Activated CD4-positive, alpha-beta T cell treated with anti-CD3 and anti-CD28 coated beads for 24 hours (primary cell): ENCODE results near the gene CBFA2T3.

ENCODE experiments used
- DNase-seq, 2 donors: peaks; one replicate each; pipeline ENCODE4 v3.0.0-alpha.2; 2020; ENCODE audit warnings: low read depth in 2 of 2

The CBFA2T3 gene

DNA sequence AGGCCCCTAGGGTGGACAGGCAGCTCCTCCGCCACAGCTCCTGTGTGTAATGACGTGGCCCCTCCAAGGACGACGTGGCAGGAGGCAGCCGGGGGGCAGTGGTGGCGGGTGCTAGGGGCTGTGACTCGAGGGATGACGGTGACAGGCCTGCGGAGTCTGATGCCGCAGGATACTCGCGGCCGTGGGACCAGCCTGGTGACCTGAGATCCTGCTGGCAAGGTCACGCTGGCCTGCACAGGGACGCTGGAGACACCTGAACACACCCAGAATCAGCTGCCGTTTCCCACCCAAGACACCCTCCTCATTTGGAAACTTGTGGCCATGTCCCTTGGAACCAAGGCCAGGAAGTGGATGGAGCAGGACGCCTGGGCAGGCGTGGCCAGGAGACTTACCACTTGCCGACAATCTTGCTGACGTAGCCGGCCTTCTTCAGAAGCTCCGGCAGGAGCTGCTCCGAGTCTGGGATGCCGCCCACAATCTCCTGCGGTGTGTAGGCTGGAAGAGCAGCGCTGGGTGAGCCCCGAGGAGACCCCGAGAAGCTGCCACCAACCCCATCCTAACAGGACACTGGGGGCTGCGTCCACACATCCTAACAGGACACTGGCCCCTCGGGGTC is 136.3 kb downstream of the CBFA2T3 start:
- DNase-seq: no peak

- no peak for DNase-seq
Measured at GRCh38 chr16:88839745-88840599, 137.0 kb downstream of the CBFA2T3 start.

GRCh38 chr16:88839026-88839529 is 137.9 kb downstream of the CBFA2T3 start:
- no peak for DNase-seq

DNA sequence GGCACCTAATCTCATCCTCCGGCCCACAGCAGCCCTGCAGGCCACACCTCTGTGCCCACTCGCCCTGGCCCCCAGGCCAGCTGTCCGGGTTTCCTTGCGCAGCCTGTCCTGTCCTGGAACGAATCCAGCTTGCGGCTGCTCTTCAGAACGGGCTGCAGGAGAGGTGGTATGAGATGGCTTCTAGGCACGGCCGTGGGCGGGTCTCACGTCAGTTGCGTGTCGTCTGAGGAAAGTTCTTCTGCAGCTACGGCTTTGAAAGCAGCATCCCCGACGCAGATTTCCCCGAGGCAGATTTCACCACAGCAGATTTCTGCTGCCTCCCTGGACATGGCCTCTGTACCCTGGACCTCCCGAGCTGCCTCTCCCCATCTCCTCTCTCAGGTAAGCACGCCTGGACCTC is 138.4 kb downstream of the CBFA2T3 start:
- DNase-seq: no peak

GRCh38 chr16:88837806-88838205 is 139.2 kb downstream of the CBFA2T3 start:
- no peak for DNase-seq

DNA sequence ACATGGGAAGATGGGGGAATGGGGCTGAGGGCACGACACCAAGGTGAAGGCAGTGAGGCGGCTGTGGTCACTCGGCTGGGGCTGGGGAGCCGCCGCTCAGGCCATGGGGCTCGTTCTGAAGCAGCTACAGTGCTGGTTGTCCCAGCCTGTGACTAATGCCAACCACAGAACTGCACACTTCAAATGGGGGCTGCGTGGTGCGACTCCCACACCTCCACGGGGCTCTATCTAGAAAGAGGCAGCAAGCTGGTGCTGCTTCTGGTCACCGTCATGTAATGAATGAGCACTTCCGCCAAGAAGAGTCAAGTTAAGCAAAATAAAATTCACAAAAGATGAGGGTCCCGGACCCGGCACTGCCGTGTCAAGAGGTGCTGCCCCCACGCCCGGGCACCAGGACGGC is 140.2 kb downstream of the CBFA2T3 start:
- no peak for DNase-seq

DNA sequence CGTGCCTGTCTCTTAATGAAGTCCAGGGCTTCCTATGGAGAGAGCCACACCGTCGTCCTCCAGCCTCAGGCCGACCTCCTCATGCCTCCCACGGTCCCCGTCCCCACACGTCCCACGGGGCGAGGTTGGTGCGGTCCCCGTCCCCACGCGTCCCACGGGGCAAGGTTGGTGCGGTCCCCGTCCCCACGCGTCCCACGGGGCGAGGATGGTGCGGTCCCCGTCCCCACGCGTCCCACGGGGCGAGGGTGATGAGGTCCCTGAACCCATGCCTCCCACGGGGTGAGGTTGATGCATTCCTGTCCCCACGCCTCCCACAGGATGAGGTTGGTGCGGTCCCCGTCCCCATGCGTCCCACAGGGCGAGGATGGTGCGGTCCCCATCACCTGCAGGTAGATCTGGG is 141.2 kb downstream of the CBFA2T3 start:
- no peak for DNase-seq

DNA sequence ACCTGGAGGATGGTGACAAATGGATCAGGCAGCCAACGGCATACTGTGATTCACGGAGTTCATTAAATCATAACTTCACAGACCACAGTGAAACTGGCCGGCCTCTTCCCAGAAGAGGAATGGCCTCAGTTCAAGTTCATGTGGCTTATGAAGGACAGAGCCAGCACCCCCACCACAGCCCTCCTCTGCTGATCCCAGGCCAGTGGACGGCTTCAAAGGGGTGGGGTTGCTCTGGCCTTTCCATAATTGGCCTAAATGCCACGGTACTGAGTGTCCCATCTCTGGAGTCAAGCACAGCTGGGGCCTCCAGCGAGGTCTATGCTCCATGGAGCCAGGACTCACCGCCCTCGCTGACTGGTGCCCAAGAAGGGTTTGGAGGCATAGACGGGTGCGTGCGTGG is 141.6 kb downstream of the CBFA2T3 start:
- DNase-seq: no peak

DNA sequence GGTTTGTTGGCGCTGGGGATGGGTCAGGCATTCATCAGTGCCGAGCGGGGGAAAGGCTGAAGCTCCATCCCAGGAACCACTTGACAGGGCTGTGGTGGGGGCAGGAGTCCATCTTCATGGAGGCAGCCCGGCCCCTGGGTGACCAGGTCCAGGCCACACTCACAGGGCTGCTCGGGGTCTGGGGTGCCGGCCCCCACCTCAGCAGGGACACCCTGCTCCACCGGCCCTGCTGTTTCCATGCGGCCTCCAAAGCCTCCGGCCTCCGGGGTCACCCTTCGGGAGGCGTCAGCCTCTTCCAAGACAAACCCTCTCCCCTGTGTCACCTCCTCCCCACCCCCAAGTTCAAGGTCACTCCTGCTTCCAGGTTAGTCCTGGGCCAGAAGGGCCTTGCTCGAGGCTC is 142.3 kb downstream of the CBFA2T3 start:
- no peak for DNase-seq

DNA sequence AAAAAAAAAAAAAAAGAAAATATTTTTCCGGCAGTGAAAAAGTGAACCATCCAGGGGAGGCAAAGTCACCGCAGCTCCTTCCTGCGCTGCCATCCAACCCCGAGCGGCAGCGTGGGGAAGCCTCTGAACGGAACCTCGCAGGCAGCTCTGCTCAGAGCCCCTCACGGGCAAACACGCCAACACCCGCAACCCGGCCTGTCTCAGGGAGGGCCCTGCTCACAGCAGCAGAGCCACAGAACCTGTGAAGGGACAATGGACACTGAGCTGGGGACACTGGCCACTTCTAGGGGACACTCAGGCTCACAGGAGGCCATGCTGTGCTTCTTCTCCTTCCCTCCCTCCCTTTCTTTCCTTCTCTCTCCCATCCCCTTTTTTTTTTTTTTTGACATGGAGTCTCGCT is 143.9 kb downstream of the CBFA2T3 start:
- DNase-seq: no peak

GRCh38 chr16:88831838-88832237 is 145.2 kb downstream of the CBFA2T3 start:
- DNase-seq: no peak

- DNase-seq: no peak
Measured at GRCh38 chr16:88830783-88831182, 146.2 kb downstream of the CBFA2T3 start.

GRCh38 chr16:88830258-88830657 is 146.7 kb downstream of the CBFA2T3 start:
- no peak for DNase-seq

GRCh38 chr16:88828711-88829110 is 148.3 kb downstream of the CBFA2T3 start:
- DNase-seq: no peak

- no peak for DNase-seq
Measured at GRCh38 chr16:88827727-88828126, 149.3 kb downstream of the CBFA2T3 start.

DNA sequence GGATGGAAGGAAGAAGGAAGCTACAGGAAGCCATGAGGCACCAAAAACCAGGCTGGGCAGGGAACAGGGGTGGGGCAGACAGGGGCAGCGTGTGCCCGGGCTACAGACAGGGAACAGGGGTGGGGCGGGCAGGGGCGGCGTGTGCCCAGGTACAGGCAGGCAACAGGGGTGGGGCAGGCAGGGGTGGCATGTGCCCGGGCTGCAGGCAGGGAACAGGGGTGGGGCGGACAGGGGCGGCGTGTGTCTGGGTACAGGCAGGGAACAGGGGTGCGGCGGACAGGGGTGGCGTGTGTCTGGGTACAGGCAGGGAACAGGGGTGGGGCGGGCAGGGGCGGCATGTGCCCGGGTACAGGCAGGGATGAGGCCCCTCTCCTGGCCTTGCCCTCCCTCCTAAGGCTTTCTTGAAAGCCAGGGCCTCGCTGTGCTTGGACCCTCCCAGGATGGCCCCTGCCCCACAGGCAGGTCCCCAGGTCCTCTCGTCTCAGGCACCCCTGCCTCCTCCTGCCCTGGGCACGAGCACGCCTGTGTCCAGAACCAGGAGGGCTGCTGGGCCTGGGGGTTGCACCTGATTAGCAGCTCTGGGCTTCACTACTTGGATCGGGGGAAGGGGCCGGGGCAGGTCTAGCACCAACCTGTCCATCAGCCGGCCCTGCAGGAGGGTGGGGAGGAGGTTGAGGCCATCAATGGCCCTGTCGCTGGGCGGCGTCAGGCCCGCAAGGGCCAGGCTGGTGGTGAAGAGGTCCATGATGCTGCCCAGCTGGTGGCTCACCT is 150.8 kb downstream of the CBFA2T3 start:
- no peak for DNase-seq

DNA sequence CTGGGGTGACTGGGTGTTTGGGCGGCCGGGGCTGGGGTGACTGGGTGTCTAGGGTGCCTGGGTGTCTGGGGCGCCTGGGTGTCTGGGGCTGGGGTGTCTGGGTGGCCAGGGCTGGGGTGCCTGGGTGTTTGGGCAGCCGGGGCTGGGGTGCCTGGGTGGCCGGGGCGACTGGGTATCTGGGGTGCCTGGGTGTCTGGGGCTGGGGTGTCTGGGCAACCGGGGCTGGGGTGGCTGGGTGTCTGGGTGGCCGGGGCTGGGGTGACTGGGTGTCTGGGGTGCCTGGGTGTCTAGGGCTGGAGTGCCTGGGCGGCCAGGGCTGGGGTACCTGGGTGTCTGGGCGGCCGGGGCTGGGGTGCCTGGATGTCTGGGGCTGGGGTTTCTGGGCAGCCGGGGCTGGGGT is 151.9 kb downstream of the CBFA2T3 start:
- DNase-seq: no peak
